Measurements from ENCODE around the gene RRAGC.

RRAGC gene

GRCh38 chr1:38803647-38804046, 55.9 kb downstream of the RRAGC start:
- Histone ChIP-seq H4K20me1 (ENCODE audit: insufficient read depth, low read length) (no peaks in the 10 kb centered on the region), H3K4me1 (ENCODE audit: low read length) (no peaks in the 10 kb centered on the region), H3K27ac (ENCODE audit: low read length) (no peak overlapping the region), H3K79me2 (ENCODE audit: low read length) (no peaks in the 10 kb centered on the region), H3K4me3 (ENCODE audit: low read length) (peak overlapping the region; percentile 70), H3K9ac (ENCODE audit: low read length) (no peak overlapping the region), H2AFZ (ENCODE audit: low read depth, low read length) (no peak overlapping the region), H3K36me3 (replicated peaks; ENCODE audit: low read depth, low read length) (no peaks in the 10 kb centered on the region), H3K9me3 (ENCODE audit: insufficient read depth, low read length) (no peaks in the 10 kb centered on the region), H3K27me3 (ENCODE audit: low read depth, low read length) (peaks cover 8% of the 10 kb centered on the region; the same call in 1 of the 2 replicates), H3K4me2 (ENCODE audit: low read length) (peak overlapping the region; percentile 54)
- TF ChIP-seq EZH2phosphoT487 (IDR thresholded peaks at IDR 0.05; ENCODE audit: low read depth) (no peak), CTCF (IDR thresholded peaks at IDR 0.05; ENCODE audit: low read depth, low read length) (no peak)

GRCh38 chr1:38800720-38801671, 58.6 kb downstream of the RRAGC start:
- H3K9me3 ChIP-seq (ENCODE audit: insufficient read depth, low read length) = no peaks in the 10 kb centered on the region
- H3K4me2 ChIP-seq (ENCODE audit: low read length) = no peak overlapping the region
- no peak overlapping the region for H3K9ac ChIP-seq (ENCODE audit: low read length)
- no peaks in the 10 kb centered on the region for H3K79me2 ChIP-seq (ENCODE audit: low read length)
- H4K20me1 ChIP-seq (ENCODE audit: insufficient read depth, low read length) = no peaks in the 10 kb centered on the region
- TF ChIP-seq EZH2phosphoT487 (IDR thresholded peaks at IDR 0.05; ENCODE audit: low read depth) (no peak), CTCF (IDR thresholded peaks at IDR 0.05; ENCODE audit: low read depth, low read length) (no peak)
- H3K27ac ChIP-seq (ENCODE audit: low read length) = no peak overlapping the region
- no peaks in the 10 kb centered on the region for H3K4me1 ChIP-seq (ENCODE audit: low read length)
- H2AFZ ChIP-seq (ENCODE audit: low read depth, low read length) = no peak overlapping the region
- H3K4me3 ChIP-seq (ENCODE audit: low read length) = no peak overlapping the region
- peaks cover 8% of the 10 kb centered on the region; the same call in 1 of the 2 replicates for H3K27me3 ChIP-seq (ENCODE audit: low read depth, low read length)
- no peaks in the 10 kb centered on the region for H3K36me3 ChIP-seq (replicated peaks; ENCODE audit: low read depth, low read length)

GRCh38 chr1:38793299-38793698, 66.3 kb downstream of the RRAGC start:
- H3K27ac ChIP-seq (ENCODE audit: low read length) = no peak overlapping the region
- no peak overlapping the region for H3K4me3 ChIP-seq (ENCODE audit: low read length)
- no peak overlapping the region for H3K4me2 ChIP-seq (ENCODE audit: low read length)
- 0 out of 2 replicates have a peak, but pooled peaks cover 2% of the 10 kb centered on the region for H3K9me3 ChIP-seq (ENCODE audit: insufficient read depth, low read length)
- H4K20me1 ChIP-seq (ENCODE audit: insufficient read depth, low read length) = no peaks in the 10 kb centered on the region
- H2AFZ ChIP-seq (ENCODE audit: low read depth, low read length) = no peak overlapping the region
- no peaks in the 10 kb centered on the region for H3K79me2 ChIP-seq (ENCODE audit: low read length)
- no peaks in the 10 kb centered on the region for H3K36me3 ChIP-seq (replicated peaks; ENCODE audit: low read depth, low read length)
- H3K4me1 ChIP-seq (ENCODE audit: low read length) = no peaks in the 10 kb centered on the region
- H3K9ac ChIP-seq (ENCODE audit: low read length) = no peak overlapping the region
- TF ChIP-seq EZH2phosphoT487 (IDR thresholded peaks at IDR 0.05; ENCODE audit: low read depth) = no peak
- no peak for TF ChIP-seq CTCF (IDR thresholded peaks at IDR 0.05; ENCODE audit: low read depth, low read length)
- H3K27me3 ChIP-seq (ENCODE audit: low read depth, low read length) = peaks cover 20% of the 10 kb centered on the region

GRCh38 chr1:38791892-38792291, 67.7 kb downstream of the RRAGC start:
- Histone ChIP-seq H3K9me3 (ENCODE audit: insufficient read depth, low read length) (0 out of 2 replicates have a peak, but pooled peaks cover 2% of the 10 kb centered on the region), H4K20me1 (ENCODE audit: insufficient read depth, low read length) (no peaks in the 10 kb centered on the region), H3K4me3 (ENCODE audit: low read length) (no peak overlapping the region), H2AFZ (ENCODE audit: low read depth, low read length) (no peak overlapping the region), H3K4me2 (ENCODE audit: low read length) (no peak overlapping the region), H3K27me3 (ENCODE audit: low read depth, low read length) (peaks cover 20% of the 10 kb centered on the region), H3K4me1 (ENCODE audit: low read length) (no peaks in the 10 kb centered on the region), H3K36me3 (replicated peaks; ENCODE audit: low read depth, low read length) (no peaks in the 10 kb centered on the region), H3K9ac (ENCODE audit: low read length) (no peak overlapping the region), H3K79me2 (ENCODE audit: low read length) (no peaks in the 10 kb centered on the region), H3K27ac (ENCODE audit: low read length) (no peak overlapping the region)
- no peak for TF ChIP-seq CTCF (IDR thresholded peaks at IDR 0.05; ENCODE audit: low read depth, low read length)
- no peak for TF ChIP-seq EZH2phosphoT487 (IDR thresholded peaks at IDR 0.05; ENCODE audit: low read depth)

Measured in OCI-LY3 (cell line).